Peyer's patch (tissue), 4 donors: ENCODE measurements around the gene CHCHD3.

Experiments used
- CTCF ChIP-seq, 6 experiments: fragments of 450-650 bp in 4 of 6; fragments of 200-600 bp in 2 of 6; sonication (generic) in 1 of 6; IDR thresholded peaks; one replicate each; pipeline ENCODE4 v1.5.1; 2017 to 2019; ENCODE audit warnings: antibody characterized with exemption in 6 of 6, mild to moderate bottlenecking in 3 of 6, moderate library complexity in 1 of 6
- POLR2A ChIP-seq, 2 donors: fragments of 450-650 bp; IDR thresholded peaks; one replicate each; pipeline ENCODE4 v1.5.1; 2017; ENCODE audit warnings: antibody characterized with exemption in 2 of 2, mild to moderate bottlenecking in 2 of 2, moderate library complexity in 2 of 2

- TF ChIP-seq CTCF (IDR thresholded peaks at IDR 0.05) (no peak), POLR2A (IDR thresholded peaks at IDR 0.05) (no peak)
Measured at GRCh38 chr7:133052826-133053225, 29.1 kb downstream of the CHCHD3 start.
